Dedifferentiated amniotic fluid mesenchymal stem cell (primary cell): ENCODE measurements around the gene RNF220.

ENCODE experiments used
- DNase-seq: peaks from one replicate; pipeline ENCODE4 v3.0.0-alpha.2; 2016; ENCODE audit errors: extremely low spot score

RNF220 gene

GRCh38 chr1:44521378-44522080, 116.5 kb downstream of the RNF220 start:
- no peak for DNase-seq

- no peak for DNase-seq
These were observed 118.8 kb downstream of the RNF220 start for GRCh38 chr1:44523593-44524591.

GRCh38 chr1:44524655-44525500, 119.8 kb downstream of the RNF220 start:
- no peak for DNase-seq

DNA sequence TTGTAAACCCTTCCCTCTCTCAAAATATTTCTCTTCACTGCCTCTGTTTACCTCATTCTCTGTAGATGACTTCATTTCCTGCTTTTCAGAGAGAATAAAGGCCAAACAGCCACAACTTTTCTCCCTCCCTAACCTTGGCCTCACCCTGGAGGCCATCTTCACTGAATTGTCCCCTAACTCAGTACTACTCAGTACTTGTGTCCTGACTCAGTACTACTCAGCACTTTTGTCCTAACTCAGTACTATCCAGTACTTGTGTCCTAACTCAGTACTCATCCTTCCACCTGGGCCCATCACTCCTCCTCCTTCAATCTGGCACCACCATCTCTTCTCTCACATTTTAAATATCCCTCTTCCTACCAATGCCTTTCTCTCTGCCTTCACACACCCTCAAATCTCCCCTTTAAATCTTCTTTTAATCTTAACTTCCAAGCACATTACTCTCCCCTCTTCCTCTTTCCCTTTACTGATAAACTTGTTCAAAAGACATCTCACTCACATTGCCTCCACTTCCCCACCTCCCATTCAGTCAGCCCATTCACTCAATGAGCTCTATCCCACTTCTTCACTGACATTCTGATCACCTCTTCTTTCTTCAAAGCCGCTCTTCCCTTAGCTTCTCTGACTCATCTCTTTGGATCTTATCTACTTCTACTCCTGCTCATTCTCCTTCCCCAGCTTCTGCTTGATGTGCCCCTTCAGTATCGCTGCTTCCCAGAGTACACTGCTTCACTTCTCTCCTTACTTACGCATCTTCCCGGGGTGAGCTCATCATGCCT, 121.4 kb downstream of the RNF220 start:
- DNase-seq: no peak

GRCh38 chr1:44531785-44532566, 126.9 kb downstream of the RNF220 start:
- no peak for DNase-seq

DNA sequence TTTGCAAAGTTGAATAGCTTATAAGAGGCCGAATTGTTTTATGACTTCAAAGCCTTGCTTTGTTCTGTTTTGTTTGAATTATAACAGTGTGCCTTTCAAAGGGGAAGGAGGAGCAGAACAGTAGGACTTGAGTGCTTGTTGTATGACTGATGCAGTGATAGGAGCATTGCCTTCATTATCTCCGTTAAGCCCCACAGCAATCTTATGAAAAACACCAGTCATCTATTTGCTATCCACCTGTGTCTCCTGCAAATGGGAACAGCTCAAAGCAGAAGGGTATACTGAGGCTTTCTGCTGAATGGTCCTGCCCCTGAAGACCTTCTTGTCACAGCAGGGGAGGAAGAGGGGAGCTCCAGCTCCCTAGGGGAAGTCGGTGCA, 127.5 kb downstream of the RNF220 start:
- no peak for DNase-seq

DNA sequence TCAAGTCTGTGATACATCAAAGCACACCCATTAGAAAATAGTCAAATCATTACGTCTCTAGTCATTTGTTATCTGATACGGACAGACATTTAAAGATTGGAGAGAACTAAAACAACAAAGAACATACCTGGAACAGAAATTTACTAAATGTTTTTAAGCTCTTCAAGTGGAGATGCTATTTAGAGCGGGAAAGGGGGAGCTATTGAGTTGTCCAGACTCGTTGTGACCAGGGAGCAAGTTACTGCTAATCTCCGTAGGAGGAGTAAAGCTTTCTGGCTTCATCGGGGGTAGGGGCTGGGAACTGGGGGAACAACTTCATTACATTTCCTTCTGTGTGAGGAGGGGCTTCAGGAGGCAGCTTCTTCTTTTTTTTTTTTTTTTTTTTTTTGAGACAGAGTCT, 129.7 kb downstream of the RNF220 start:
- no peak for DNase-seq

GRCh38 chr1:44536357-44537209, 131.5 kb downstream of the RNF220 start:
- no peak for DNase-seq

DNA sequence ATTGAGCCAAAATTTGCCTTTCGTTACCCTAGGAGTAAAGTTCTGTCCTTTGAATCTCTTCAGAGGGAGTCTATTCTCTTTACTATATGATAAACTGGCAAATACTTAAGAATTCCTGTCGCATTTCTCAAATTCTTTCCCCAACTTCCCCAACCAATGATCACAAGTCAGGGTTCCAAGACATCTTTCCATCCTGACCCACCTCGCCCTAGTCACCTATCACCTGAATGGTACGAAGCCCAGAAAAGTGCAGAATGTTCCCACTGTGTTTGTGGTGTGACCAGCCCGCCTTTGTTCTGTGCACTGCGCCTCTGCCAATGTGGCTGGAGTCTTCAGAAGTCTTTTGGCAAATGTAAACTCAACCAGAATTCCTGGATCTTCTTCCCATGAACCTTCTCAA, 132.5 kb downstream of the RNF220 start:
- no peak for DNase-seq

DNA sequence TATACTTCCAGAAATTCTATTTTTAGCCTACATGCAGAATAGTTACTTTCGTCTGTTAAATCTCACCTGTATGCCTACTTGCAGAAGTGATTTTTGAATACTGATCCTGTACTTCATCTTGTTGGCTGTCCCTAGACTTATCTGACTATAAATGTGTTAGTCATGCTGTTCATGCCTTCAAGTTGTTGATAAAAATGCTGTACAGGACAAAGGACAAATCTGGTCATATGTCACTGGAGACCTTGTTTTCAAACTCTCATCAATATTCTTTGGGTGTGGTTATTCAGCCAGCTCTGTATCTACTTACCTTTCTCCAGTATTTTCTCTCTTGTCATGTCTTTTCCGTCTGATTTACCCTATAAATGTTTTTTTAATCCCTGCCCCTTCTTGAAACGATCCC, 132.9 kb downstream of the RNF220 start:
- no peak for DNase-seq

- DNase-seq: no peak
These were observed 135.1 kb downstream of the RNF220 start for GRCh38 chr1:44539991-44540730.

GRCh38 chr1:44542420-44543063, 137.5 kb downstream of the RNF220 start:
- DNase-seq: no peak

DNA sequence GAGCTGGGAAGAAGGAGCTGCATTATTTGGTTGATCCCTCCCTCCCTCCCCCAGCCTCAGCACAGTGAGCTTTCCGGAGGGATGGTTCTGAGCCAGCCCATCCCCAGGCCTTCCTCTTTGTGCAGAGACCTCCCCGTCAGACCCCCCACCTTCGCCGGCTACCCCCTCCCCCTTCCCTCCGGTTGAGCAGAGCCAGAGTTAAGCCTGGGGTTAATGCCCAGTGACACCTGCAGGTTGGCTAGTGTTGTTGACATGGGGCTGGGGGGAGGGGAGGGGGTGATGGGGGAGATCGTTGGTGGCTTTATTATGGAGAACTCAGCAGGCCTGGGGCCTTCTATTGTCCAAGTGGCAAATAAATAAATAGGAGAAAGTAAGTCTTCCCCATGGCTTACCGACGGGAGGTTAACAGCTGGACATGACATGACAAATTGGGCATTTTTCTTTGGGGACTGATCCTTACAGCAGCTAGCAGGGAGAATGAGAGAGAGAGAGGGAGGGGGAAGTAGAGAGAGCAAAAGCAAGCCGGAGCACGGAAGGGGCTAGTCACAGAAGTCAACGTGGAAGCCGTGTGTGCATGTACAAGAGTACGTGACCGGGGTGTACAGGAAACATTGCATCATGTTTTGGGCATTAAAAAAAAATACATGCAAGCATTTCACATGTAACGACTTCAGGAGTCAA, 138.1 kb downstream of the RNF220 start:
- no peak for DNase-seq

DNA sequence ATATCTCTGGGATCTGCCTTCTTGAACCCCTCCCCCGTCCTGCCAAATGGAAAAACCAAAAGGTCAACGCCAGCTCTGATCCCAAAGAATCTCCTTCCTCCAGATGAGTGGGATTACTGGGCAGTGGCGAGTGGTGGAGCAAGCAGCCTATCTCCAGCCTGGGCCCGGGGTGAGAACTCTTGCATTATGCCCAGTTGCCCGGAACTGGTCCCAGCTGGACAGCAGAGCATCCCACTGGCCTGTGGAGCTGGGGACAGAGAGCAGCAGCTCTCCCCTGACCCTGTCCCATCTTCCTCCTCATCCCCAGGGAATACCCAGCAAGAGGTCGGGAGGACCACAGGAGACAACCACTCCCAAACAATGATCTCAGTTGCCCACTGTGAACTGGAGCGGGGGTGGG, 138.7 kb downstream of the RNF220 start:
- no peak for DNase-seq

DNA sequence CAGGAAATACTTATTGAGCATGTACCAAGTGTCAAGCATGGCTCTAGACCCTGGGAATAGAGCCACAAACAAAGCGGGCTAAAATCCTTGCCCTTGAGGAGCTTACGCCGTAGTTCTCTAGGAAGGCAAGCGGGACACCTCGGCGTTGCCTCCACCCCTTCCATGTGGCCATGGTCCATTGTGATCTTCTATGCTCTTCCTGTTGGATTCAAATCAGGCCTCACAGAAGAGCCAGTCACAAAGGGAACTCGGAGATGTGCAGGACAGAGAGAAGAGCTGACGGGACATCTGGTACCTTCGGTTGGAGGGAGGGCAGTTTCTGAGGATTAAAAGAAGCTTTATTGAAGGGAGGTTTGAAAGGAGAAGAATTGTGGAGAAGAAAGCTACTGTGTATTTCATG, 139.9 kb downstream of the RNF220 start:
- DNase-seq: no peak

DNA sequence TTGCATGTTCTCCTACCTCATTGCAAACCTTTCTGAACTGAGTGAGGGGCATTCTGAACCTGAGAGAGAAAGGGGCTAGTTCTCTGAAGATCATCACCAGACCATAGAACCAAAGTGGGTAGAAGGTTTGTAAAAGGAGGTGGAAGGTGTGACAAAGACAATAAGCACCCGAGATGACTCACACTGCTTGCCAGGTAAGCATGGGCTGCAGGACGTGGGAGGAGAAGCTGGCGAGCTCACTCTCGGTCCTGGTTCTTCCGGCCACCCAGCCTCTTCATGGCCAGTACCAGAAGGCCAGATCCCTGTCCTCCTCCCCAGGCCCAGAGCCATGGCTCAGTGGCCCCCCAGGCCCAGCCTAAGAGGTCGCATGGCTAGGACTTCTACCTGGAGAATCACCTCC, 140.9 kb downstream of the RNF220 start:
- DNase-seq: no peak

GRCh38 chr1:44546403-44547053, 141.5 kb downstream of the RNF220 start:
- no peak for DNase-seq
